OCI-LY1 (cell line): Measurements from ENCODE around the gene MYO1D.

Source experiments
- H2AFZ ChIP-seq: fragments of 200-600 bp; sonication (generic), shearing (Covaris generic); 2 replicates; pipeline ENCODE4 v1.6.0; 2014; ENCODE audit warnings: antibody characterized with exemption, mild to moderate bottlenecking, low read length
- H3F3A ChIP-seq: fragments of 200-600 bp; sonication (generic), shearing (Covaris generic); 2 replicates; pipeline ENCODE4 v1.6.0; 2014; ENCODE audit warnings: mild to moderate bottlenecking, antibody characterized with exemption, low read length, moderate library complexity; ENCODE audit not compliant: insufficient read depth
- H3K27ac ChIP-seq: fragments of 200-600 bp; sonication (generic); 2 replicates; pipeline ENCODE4 v1.5.1; 2014; ENCODE audit warnings: low read length, mixed run types, mild to moderate bottlenecking, low read depth; ENCODE audit not compliant: poor library complexity, severe bottlenecking
- H3K27me3 ChIP-seq: fragments of 200-600 bp; sonication (generic); 2 replicates; pipeline ENCODE4 v1.6.0; 2014; ENCODE audit warnings: antibody characterized with exemption, mild to moderate bottlenecking, low read length, moderate library complexity; ENCODE audit not compliant: insufficient read depth
- H3K36me3 ChIP-seq: fragments of 200-600 bp; sonication (generic); 2 replicates; pipeline ENCODE4 v1.6.1; 2014; ENCODE audit warnings: mild to moderate bottlenecking, antibody characterized with exemption, low read length, moderate library complexity, mixed read lengths; ENCODE audit not compliant: insufficient read depth
- H3K4me1 ChIP-seq: fragments of 200-600 bp; sonication (generic); 2 replicates; pipeline ENCODE4 v1.5.1; 2014; ENCODE audit warnings: mild to moderate bottlenecking, low read length, moderate library complexity; ENCODE audit not compliant: insufficient read depth, severe bottlenecking
- H3K4me2 ChIP-seq: fragments of 200-600 bp; sonication (generic), shearing (Covaris generic); 2 replicates; pipeline ENCODE4 v1.6.1; 2014; ENCODE audit warnings: low read length
- H3K4me3 ChIP-seq: fragments of 200-600 bp; sonication (generic); 2 replicates; pipeline ENCODE4 v1.5.1; 2014; ENCODE audit warnings: low read length, low read depth, mild to moderate bottlenecking, mixed read lengths; ENCODE audit not compliant: poor library complexity, severe bottlenecking
- H3K79me2 ChIP-seq: fragments of 200-600 bp; shearing (Covaris generic); 2 replicates; pipeline ENCODE4 v1.6.1; 2016; ENCODE audit warnings: mixed run types, low read length, mixed read lengths; ENCODE audit not compliant: insufficient read depth
- H3K9ac ChIP-seq: fragments of 200-600 bp; sonication (generic), shearing (Covaris generic); 2 replicates; pipeline ENCODE4 v1.6.1; 2014; ENCODE audit warnings: mild to moderate bottlenecking, low read length, mixed read lengths
- H3K9me2 ChIP-seq: fragments of 200-600 bp; sonication (generic), shearing (Covaris generic); 2 replicates; pipeline ENCODE4 v1.6.1; 2014; ENCODE audit warnings: low read depth, mild to moderate bottlenecking, low read length, mixed read lengths
- H3K9me3 ChIP-seq: fragments of 200-600 bp; shearing (Covaris generic); 2 replicates; pipeline ENCODE4 v1.6.1; 2014; ENCODE audit warnings: low read length, mixed read lengths
- H4K20me1 ChIP-seq: fragments of 200-600 bp; sonication (generic), shearing (Covaris generic); 2 replicates; pipeline ENCODE4 v1.6.0; 2016; ENCODE audit warnings: mild to moderate bottlenecking, low read length; ENCODE audit not compliant: insufficient read depth
- CTCF ChIP-seq: fragments of 200-600 bp; sonication (generic), shearing (Covaris generic); IDR thresholded peaks from 2 replicates; pipeline ENCODE4 v1.5.1; 2017; ENCODE audit warnings: mild to moderate bottlenecking, antibody characterized with exemption, low read length, moderate library complexity, mixed read lengths
- EZH2 ChIP-seq: fragments of 200-600 bp; sonication (generic), shearing (Covaris generic); IDR thresholded peaks from 2 replicates; pipeline ENCODE4 v1.8.0; 2017; ENCODE audit warnings: borderline replicate concordance, mixed run types, mild to moderate bottlenecking, antibody characterized with exemption, low read length, moderate library complexity, mixed read lengths

Gene MYO1D

DNA sequence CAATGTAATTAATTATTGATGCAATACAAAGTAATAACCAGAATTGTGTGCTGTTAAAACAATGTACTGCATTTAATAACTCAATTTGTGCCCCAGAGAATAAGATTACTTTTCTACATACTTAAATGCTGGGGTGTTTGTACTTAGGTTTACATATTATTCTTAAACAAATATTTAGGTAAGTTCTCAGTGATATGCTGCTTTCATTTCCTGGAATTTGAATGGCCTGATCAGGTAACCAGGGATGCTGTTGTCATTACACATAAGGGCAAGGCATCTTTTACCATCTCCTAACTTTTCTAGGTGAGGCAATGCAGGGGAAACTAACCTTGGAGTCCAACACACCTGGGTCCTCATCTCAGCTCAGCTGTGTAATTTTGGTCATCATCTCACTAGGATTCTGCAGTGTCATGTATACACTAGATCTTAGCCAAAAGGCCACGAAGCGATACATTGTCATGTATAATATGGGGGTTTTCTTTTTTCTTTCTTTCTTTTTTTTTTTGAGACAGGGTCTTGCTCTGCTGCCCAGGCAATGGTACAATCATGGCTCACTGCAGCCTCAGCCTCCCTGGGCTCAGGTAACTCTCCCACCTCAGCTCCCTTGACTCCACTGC is 45.2 kb downstream of the MYO1D start:
- Histone ChIP-seq H3K4me1 (no peaks in the 10 kb centered on the region), H3K4me3 (no peak overlapping the region), H2AFZ (no peak overlapping the region), H3K36me3 (no peaks in the 10 kb centered on the region), H3K9ac (no peak overlapping the region), H3K79me2 (no peaks in the 10 kb centered on the region), H4K20me1 (no peaks in the 10 kb centered on the region), H3K27ac (no peak overlapping the region), H3K9me3 (no peaks in the 10 kb centered on the region), H3K4me2 (no peak overlapping the region), H3K27me3 (no peaks in the 10 kb centered on the region), H3F3A (no peaks in the 10 kb centered on the region), H3K9me2 (no peaks in the 10 kb centered on the region)
- no peak for TF ChIP-seq EZH2
- no peak for TF ChIP-seq CTCF

GRCh38 chr17:32831223-32831622 is 45.7 kb downstream of the MYO1D start:
- Histone ChIP-seq H3K9ac (no peak overlapping the region), H2AFZ (no peak overlapping the region), H3K4me1 (no peaks in the 10 kb centered on the region), H3K27ac (no peak overlapping the region), H3F3A (no peaks in the 10 kb centered on the region), H3K27me3 (no peaks in the 10 kb centered on the region), H3K36me3 (no peaks in the 10 kb centered on the region), H3K9me2 (no peaks in the 10 kb centered on the region), H3K4me3 (no peak overlapping the region), H4K20me1 (no peaks in the 10 kb centered on the region), H3K79me2 (no peaks in the 10 kb centered on the region), H3K9me3 (no peaks in the 10 kb centered on the region), H3K4me2 (no peak overlapping the region)
- TF ChIP-seq EZH2 (no peak), CTCF (no peak)

DNA sequence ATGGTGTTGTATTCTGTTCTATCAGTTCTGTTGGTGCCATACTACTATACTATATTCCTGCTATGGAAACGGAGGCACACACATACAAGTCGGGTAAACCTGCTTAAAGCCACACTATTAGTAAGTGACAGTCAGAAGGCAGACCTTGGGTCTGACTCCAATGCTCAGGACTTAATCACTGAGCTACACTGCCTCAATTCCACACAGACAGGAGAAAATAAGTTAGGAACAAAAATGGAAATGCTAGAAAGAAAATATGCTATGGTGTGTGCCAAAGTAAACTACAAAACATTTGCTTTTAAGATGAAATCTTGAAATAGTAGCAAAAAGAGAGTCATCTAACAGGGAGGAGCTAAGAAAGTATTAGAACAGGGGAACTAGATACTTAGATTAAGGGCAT is 48.1 kb downstream of the MYO1D start:
- Histone ChIP-seq H3K4me1 (no peaks in the 10 kb centered on the region), H3K4me2 (no peak overlapping the region), H3K9ac (no peak overlapping the region), H2AFZ (no peak overlapping the region), H3K9me3 (no peaks in the 10 kb centered on the region), H3K9me2 (no peaks in the 10 kb centered on the region), H3K4me3 (no peak overlapping the region), H3K27ac (no peak overlapping the region), H3K79me2 (no peaks in the 10 kb centered on the region), H3K27me3 (no peaks in the 10 kb centered on the region), H3K36me3 (no peaks in the 10 kb centered on the region), H4K20me1 (no peaks in the 10 kb centered on the region), H3F3A (no peaks in the 10 kb centered on the region)
- no peak for TF ChIP-seq EZH2
- TF ChIP-seq CTCF, result no peak
